Dermis microvascular lymphatic vessel endothelial cell (primary cell): ENCODE data around the gene ZNF48. TPM values are rescaled to one million over a fixed set of nuclear protein-coding genes. Genes with fewer than 3 reads are reported as not detected.
A peak's percentile ranks its signal among the peaks of the same experiment; 100 is the strongest.

Experiments
- DNase-seq, 2 donors: peaks; one replicate each; pipeline versions ENCODE4 v3.0.0 to v3.0.0-alpha.2; 2010; ENCODE audit warnings: low read depth in 2 of 2
- total RNA-seq: library from RNA; depleted of rRNA; stranded (reverse); fragments of >200 nt; gene quantifications from 2 replicates; pipeline ENCODE4 v1.2.1, GENCODE V29; 2014

Gene ZNF48
- total RNA-seq, 1 donor from 2014 or later, result 11.4 TPM

DNA sequence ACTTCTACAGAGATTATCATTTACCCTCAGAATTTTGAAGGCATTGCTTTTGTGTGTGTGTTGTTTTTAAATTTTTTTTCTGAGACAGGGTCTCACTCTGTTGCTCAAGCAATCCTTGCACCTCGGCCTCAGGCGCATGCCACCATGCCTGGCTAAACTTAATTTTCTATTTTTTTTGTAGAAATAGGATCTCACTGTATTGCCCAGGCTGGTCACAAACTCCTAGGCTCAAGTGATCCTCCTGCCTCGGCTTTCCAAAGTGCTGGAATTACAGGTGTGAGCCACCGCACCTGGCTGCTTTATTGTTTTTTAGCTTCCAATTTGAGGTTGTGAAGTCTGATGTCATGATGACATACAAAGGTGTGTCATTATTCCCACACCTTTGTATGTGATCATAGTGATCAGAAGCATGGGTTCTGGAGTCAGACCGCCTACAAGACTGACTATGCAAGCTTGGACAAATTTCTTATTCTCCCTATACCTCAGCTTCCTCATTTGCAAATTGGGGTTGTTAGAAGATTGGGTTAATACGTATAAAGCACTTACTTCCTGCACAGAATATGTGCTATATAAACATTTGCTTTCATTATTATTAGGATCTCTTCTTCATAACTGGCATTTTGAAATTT lies 44.6 kb downstream of the ZNF48 start:
- DNase-seq, result no peak

DNA sequence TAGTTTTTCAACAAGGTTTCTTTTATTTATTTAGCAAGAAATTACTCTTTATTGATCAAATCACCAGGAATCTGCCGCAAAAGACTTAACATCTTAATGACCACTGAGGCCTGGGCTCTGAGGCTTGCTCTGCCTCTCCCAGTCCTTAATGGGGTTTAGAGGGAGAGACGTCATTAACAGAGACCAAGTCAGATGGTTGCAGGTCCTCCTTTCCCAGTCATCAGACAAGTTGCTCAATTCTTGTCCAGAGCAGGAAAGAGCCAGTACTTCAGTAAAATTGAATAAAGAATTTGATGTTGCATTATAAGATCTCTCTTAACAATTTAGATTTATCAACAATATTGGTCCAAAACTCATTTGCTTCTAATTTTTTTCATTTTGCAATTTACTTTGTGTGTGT lies 48.4 kb downstream of the ZNF48 start:
- DNase-seq, result no peak

DNA sequence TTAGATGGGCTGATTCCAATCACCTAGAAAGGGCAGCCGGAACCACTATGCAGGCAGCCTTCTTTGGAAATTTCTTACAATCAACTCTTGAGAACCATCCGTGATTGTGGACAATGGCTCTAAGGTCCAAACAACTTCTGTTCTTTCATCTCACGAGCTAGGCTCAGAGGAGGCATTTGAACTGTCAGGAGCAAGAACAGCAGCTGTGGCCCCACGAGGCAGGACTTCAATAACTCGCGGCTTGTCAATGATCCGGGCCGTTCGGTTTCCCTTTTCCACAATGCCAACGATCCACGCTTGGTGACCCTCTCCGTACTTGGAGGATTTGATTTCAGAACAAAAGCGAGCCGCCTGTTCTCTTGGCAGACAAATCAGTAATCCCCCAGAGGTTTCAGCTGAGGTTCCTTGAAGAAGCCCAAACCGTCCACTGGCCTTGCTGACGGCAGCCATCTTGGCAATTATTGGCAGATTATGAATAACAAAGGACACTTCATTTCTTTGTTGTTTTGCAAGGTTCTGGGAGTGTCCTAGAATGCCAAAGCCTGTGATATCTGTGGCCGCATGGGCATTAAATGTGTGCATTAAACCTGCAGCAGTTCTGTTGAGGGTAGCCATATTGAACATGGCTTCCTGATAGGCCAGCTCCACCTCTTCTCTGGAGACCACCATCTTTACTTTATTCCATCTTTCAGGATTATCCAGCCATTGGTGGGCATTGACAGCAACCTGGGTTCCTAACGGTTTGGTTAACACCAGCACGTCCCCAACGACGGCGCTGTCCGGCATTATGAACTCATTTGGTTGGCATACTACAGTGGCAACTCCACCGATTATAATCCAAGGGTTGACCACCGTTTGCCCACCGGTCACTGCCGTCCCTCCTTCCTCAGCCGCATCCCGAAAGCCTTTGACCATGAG lies 49.3 kb downstream of the ZNF48 start:
- DNase-seq, result no peak

DNA sequence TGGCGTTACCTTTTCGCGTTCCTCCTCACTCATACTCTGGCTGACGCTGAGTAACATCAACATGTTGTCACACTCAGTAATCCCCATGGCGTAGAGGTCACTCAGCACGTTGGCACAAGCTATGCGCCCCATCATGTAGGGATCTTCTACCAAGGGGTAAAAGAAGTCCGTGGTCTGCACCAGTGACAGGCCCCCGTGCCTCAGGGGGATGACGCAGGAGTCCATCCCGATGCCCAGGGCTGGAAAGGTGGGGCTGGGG lies 49.9 kb downstream of the ZNF48 start:
- DNase-seq, result no peak

DNA sequence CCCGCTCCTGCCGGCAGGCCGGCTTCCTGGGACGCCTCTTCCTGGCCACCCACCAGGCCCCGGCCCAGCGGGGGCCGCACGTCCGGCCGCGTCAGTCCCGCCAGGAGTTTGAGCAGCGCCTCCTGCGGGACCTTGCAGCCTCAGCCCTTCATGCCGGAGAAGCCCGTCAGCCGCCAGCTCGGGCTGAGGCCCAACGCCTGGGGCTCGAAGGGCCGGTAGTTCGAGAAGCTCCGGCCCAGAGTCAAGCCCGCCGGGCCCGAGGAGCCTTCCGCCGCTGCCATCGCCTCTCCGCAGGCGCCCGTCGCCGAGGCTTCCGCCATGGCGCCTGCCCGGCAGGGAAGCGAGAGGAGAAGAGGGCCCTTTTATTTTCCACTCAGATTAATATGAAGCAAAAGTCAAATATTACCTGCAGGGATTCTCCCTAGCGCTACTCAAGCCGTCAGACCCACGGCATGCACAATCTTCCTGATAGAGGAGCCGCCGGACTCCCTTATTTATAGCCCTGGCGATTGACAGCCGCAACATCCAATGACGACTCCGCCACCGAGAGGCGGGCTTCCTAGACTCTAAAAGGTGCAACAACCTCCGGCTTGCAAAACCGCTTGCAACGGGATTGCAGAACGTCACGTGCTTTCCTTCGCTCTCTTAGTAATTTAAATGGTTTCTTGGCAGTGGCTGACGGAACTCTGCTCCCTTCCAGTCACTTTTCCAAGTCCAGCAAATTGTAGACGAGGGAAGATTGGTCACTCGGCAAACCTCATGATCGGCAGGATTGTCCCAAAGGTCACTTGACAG lies 50.4 kb downstream of the ZNF48 start, which contains the start of gene SEPHS2:
TSS of gene SEPHS2 (minus strand) at position 467 of the 795 bp plus-strand sequence. CDS start at position 320, 147 bp downstream.
- peak; percentile 96 to 98 for DNase-seq

DNA sequence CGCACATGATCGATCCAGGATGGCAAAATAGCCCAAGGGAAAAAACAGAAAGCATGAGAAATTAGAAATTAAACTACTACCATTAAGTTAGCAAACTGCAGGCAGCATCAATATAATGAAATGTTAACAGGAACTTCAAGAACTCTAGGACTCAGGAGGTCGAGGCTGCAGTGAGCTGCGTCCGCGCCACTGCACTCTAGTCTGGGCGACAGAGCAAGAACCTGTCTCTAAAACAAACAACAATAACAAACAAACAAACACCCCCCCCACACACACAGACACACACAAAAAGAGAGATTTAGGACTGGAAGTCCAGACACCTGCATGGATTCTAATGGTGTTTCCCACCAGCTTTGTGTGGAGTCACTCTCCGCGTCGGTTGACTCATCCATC lies 51.0 kb downstream of the ZNF48 start:
- DNase-seq, result no peak

DNA sequence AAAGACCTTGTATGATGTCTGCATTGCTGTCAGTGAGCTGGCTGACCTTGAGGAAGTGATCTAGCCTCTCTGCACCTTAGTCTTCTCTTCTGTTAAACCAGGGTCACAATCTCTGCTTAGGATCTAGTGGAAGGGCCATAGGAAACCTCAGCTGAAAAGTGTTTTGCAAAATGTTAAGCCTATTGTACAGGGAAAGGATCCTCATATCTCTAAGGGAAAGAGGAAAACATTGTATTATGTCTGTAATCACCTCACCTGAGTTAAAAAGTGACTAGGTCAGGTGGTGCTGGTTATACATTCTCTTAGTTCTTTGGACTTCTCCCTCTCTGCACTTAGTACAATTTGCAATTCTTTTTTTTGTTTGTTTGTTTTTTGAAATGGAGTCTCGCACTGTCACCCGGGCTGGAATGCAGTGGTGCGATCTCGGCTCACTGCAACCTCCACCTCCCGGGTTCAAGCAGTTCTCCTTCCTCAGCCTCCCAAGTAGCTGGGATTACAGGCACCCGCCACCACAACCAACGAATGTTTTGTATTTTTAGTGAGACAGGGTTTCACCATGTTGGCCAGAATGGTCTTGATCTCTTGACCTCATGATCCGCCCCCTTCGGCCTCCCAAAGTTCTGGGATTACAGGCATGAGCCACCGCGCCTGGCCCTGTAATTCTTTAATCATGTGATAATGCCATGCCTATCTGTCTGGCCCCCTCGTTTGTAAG lies 52.4 kb downstream of the ZNF48 start:
- no peak for DNase-seq

DNA sequence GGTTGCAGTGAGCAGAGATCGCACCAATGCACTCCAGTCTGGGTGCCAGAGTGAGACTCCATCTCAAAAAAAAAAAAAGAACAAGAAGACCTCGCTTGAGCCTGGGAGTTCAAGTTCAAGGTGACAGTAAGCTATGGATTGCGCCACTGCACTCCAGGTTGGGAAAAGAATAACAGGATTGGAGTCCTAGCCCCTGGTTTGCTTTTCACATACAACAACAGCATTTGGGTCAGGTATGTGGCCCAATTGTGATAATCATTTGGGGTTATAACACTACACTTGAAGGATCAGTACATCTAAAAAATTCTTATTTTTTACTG lies 53.9 kb downstream of the ZNF48 start:
- DNase-seq, result no peak

Other genes with a start within 250 kb of the ZNF48 start
- gene CORO1A, start 211.8 kb upstream of the ZNF48 start, total RNA-seq, result 1.1 and 2.4 TPM in 2 replicates
- 26.6 and 29.8 TPM in 2 replicates for gene BOLA2B, start 201.8 kb upstream of the ZNF48 start, total RNA-seq
- gene SLX1A, start 201.5 kb upstream of the ZNF48 start, total RNA-seq, result 52.4 and 73.0 TPM in 2 replicates
- gene SULT1A3, start 196.2 kb upstream of the ZNF48 start, total RNA-seq, result 2.2 and 3.3 TPM in 2 replicates
- gene NPIPB13, start 146.9 kb upstream of the ZNF48 start, total RNA-seq, result 0.77 and 1.6 TPM in 2 replicates
- 34.1 and 35.5 TPM in 2 replicates for gene CD2BP2, start 40.1 kb upstream of the ZNF48 start, total RNA-seq
- gene TBC1D10B, start 24.9 kb upstream of the ZNF48 start, total RNA-seq, result 22.2 and 31.9 TPM in 2 replicates
- gene MYL11, start 20.6 kb upstream of the ZNF48 start, total RNA-seq, result 0.64 TPM in 1 of 2 replicates, not detected in the other
- under 0.01 and 0.38 TPM in 2 replicates for gene SEPTIN1, start 12.9 kb upstream of the ZNF48 start, total RNA-seq
- gene ZNF771, start 12.2 kb downstream of the ZNF48 start, total RNA-seq, result 7.6 and 14.0 TPM in 2 replicates
- gene DCTPP1, start 34.6 kb downstream of the ZNF48 start, total RNA-seq, result 80.9 and 89.8 TPM in 2 replicates
- gene SEPHS2, start 50.5 kb downstream of the ZNF48 start, total RNA-seq, result 13.6 and 24.9 TPM in 2 replicates
- gene ITGAL, start 77.3 kb downstream of the ZNF48 start, total RNA-seq, result not detected in 2 replicates
- 13.7 and 17.7 TPM in 2 replicates for gene ZNF768, start 131.1 kb downstream of the ZNF48 start, total RNA-seq
- 5.8 and 7.6 TPM in 2 replicates for gene ZNF747, start 139.4 kb downstream of the ZNF48 start, total RNA-seq
- 3.1 and 4.3 TPM in 2 replicates for gene ZNF764, start 163.0 kb downstream of the ZNF48 start, total RNA-seq
- gene ZNF688, start 176.3 kb downstream of the ZNF48 start, total RNA-seq, result 3.9 and 6.7 TPM in 2 replicates
- 6.4 and 9.6 TPM in 2 replicates for gene ZNF785, start 190.3 kb downstream of the ZNF48 start, total RNA-seq
- 3.2 and 4.9 TPM in 2 replicates for gene ZNF689, start 215.0 kb downstream of the ZNF48 start, total RNA-seq